Measurements from ENCODE around the gene ILDR2. TPM values are rescaled to one million over a fixed set of nuclear protein-coding genes. Genes with fewer than 3 reads are reported as not detected.
A peak's percentile ranks its signal among the peaks of the same experiment; 100 is the strongest.

ILDR2 gene
- total and polyA plus RNA-seq, 10 of the 15 experiments (the other 5 are each of a cell fraction or from before 2014, with no cell fraction given): 0.05 to 5.3 (median 1.9) TPM

DNA sequence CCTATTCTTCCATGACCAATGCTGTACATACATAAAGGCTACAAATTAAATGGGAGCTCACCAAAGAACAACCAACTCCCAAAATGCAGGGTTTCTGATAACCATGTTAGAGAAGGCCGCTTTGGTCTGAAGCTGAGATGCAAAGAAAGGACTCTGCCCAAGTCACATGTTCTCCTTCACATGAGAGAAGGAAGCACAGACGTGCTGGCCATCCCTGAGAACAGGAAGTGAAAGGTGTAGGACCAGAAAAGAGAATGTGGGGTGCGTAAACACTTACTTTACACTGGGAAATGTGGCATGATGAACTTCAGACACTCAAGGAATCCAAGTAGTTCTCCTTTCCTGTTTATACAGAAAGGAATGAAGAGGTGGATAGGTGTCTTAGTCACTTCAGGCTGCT lies 67.6 kb downstream of the ILDR2 start:
- WGBS (ENCODE audit: insufficient coverage, insufficient replicate concordance, low lambda C conversion rate, missing lambda C conversion rate): 2% methylated on average over 3 of the region's 3 CpGs

DNA sequence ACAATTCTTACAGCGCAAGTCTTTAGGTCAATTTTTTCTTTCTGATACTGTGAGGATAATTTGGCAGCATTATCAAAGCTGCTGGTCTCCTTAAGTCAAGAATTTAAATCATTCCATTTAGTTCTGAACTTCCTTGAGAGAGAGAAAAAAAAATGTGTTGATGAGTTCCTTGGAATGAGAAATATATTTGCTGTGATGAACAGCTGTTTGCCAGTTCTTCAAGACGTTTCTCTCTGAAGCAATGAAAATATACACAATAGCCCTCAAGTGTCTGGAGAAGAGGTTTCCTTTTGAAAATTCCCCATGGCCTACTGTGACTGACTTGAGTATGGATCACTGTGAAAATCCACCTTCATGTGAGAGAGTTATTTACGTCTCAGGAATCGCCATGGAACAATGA lies 68.3 kb downstream of the ILDR2 start:
- FAIRE-seq: no peak
- no peaks in the 10 kb centered on the region for H3K36me3 ChIP-seq (ENCODE audit: control insufficient read depth in 2 of 2, insufficient read depth in 2 of 2, low read length in 1 of 2)
- no peak overlapping the region for H3K4me3 ChIP-seq
- ChIA-PET CTCF (interaction anchor here (17.1 kb wide), 1 partner anchor 151 kb away, joined by 734 read pairs; no protein-coding TSS in a partner anchor), RAD21 (ENCODE audit: unreplicated experiment) (interaction anchor here (1.1 to 10.5 kb wide), 2 partner anchors 32 to 152 kb away, joined by 3 to 305 read pairs; no protein-coding TSS in a partner anchor), POLR2A (no interaction called here), SMC1A (ENCODE audit: uncharacterized antibody, unreplicated experiment) (interaction anchor here (1.2 to 19.2 kb wide), 2 partner anchors 9 to 153 kb away, joined by 3 to 384 read pairs; no protein-coding TSS in a partner anchor)
- H3K27me3 ChIP-seq (replicated peaks in 1 of 2; ENCODE audit: control insufficient read depth in 2 of 2, insufficient read depth in 2 of 2, low read length in 1 of 2): no peaks in the 10 kb centered on the region
- no peak for DNase-seq (ENCODE audit: low read depth, low spot score)
- in situ Hi-C loops (cut with MboI): no loop called here
- 73% methylated on average over 4 of the region's 4 CpGs for WGBS (ENCODE audit: insufficient coverage, insufficient replicate concordance, low lambda C conversion rate, missing lambda C conversion rate)
- ATAC-seq: no peak
- no peak overlapping the region for H2AFZ ChIP-seq (ENCODE audit: control insufficient read depth, low read depth, low read length)
- intact Hi-C loops (cut with micrococcal nuclease; ENCODE audit: unreplicated experiment): no loop called here
- no peak overlapping the region for H3K9ac ChIP-seq (ENCODE audit: control insufficient read depth, insufficient read depth, low read length)
- no peaks in the 10 kb centered on the region for H4K20me1 ChIP-seq (ENCODE audit: control insufficient read depth, insufficient read depth)
- H3K4me1 ChIP-seq (ENCODE audit: control insufficient read depth, insufficient read depth, low read length): peaks cover 5% of the 10 kb centered on the region; the same call in 1 of the 2 replicates
- no peak overlapping the region for H3K4me2 ChIP-seq (ENCODE audit: control insufficient read depth, insufficient read depth)
- no peak overlapping the region for H3K27ac ChIP-seq (ENCODE audit: control insufficient read depth, insufficient read depth)
- H3K9me3 ChIP-seq (replicated peaks; ENCODE audit: control insufficient read depth, insufficient read depth, low read length): peaks cover 2% of the 10 kb centered on the region; the same call in 1 of the 3 replicates
- H3K79me2 ChIP-seq (ENCODE audit: control insufficient read depth, insufficient read depth, low read length): no peaks in the 10 kb centered on the region
- BruUV-seq (replicated peaks): no TSS peak
- TF ChIP-seq RAD51 (IDR thresholded peaks at IDR 0.05) (no peak), TBL1XR1 (IDR thresholded peaks at IDR 0.05; ENCODE audit: low read depth, low read length) (no peak), EZH2 (IDR thresholded peaks at IDR 0.05; ENCODE audit: borderline replicate concordance, control insufficient read depth, low read depth, low read length) (no peak), IRF4 (IDR thresholded peaks at IDR 0.05; ENCODE audit: low read depth, low read length) (no peak), HCFC1 (IDR thresholded peaks at IDR 0.05; ENCODE audit: low read length) (no peak), ZNF274 (IDR thresholded peaks at IDR 0.05; ENCODE audit: insufficient read depth, insufficient read length) (no peak), HDAC6 (IDR thresholded peaks at IDR 0.05; ENCODE audit: unreplicated experiment) (no peak), KLF5 (IDR thresholded peaks at IDR 0.05; ENCODE audit: partially characterized antibody) (no peak)
- TF ChIP-seq, protein P1, sequence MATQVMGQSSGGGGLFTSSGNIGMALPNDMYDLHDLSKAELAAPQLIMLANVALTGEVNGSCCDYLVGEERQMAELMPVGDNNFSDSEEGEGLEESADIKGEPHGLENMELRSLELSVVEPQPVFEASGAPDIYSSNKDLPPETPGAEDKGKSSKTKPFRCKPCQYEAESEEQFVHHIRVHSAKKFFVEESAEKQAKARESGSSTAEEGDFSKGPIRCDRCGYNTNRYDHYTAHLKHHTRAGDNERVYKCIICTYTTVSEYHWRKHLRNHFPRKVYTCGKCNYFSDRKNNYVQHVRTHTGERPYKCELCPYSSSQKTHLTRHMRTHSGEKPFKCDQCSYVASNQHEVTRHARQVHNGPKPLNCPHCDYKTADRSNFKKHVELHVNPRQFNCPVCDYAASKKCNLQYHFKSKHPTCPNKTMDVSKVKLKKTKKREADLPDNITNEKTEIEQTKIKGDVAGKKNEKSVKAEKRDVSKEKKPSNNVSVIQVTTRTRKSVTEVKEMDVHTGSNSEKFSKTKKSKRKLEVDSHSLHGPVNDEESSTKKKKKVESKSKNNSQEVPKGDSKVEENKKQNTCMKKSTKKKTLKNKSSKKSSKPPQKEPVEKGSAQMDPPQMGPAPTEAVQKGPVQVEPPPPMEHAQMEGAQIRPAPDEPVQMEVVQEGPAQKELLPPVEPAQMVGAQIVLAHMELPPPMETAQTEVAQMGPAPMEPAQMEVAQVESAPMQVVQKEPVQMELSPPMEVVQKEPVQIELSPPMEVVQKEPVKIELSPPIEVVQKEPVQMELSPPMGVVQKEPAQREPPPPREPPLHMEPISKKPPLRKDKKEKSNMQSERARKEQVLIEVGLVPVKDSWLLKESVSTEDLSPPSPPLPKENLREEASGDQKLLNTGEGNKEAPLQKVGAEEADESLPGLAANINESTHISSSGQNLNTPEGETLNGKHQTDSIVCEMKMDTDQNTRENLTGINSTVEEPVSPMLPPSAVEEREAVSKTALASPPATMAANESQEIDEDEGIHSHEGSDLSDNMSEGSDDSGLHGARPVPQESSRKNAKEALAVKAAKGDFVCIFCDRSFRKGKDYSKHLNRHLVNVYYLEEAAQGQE (IDR thresholded peaks at IDR 0.05; ENCODE audit: low read depth, low read length): no peak

More for the DNA sequence above, 67.6 kb downstream of the ILDR2 start:
- Histone ChIP-seq H3K4me3 (no peak overlapping the region), H4K20me1 (ENCODE audit: control insufficient read depth, insufficient read depth) (no peaks in the 10 kb centered on the region), H3K9me3 (replicated peaks; ENCODE audit: control insufficient read depth, insufficient read depth, low read length) (peaks cover 2% of the 10 kb centered on the region; the same call in 1 of the 3 replicates), H3K27ac (ENCODE audit: control insufficient read depth, insufficient read depth) (no peak overlapping the region; the same call in 1 of the 2 replicates), H3K36me3 (ENCODE audit: control insufficient read depth in 2 of 2, insufficient read depth in 2 of 2, low read length in 1 of 2) (no peaks in the 10 kb centered on the region), H3K9ac (ENCODE audit: control insufficient read depth, insufficient read depth, low read length) (no peak overlapping the region), H3K4me2 (ENCODE audit: control insufficient read depth, insufficient read depth) (no peak overlapping the region), H3K79me2 (ENCODE audit: control insufficient read depth, insufficient read depth, low read length) (no peaks in the 10 kb centered on the region), H3K4me1 (ENCODE audit: control insufficient read depth, insufficient read depth, low read length) (peaks cover 5% of the 10 kb centered on the region; the same call in 1 of the 2 replicates), H2AFZ (ENCODE audit: control insufficient read depth, low read depth, low read length) (peak overlapping the region; percentile 62), H3K27me3 (replicated peaks in 1 of 2; ENCODE audit: control insufficient read depth in 2 of 2, insufficient read depth in 2 of 2, low read length in 1 of 2) (no peaks in the 10 kb centered on the region)
- RAD21 ChIA-PET (ENCODE audit: unreplicated experiment): interaction anchor here (1.1 to 10.5 kb wide), 2 partner anchors 32 to 151 kb away, joined by 3 to 305 read pairs; no protein-coding TSS in a partner anchor
- ATAC-seq (peak; percentile 57), DNase-seq (ENCODE audit: low read depth, low spot score) (peak; percentile 17), FAIRE-seq (no peak)
- TF ChIP-seq POU2F2 (IDR thresholded peaks at IDR 0.05; ENCODE audit: borderline replicate concordance, low read depth, low read length) (no peak), SPI1 (IDR thresholded peaks at IDR 0.05; ENCODE audit: borderline replicate concordance, insufficient read depth, low read depth, low read length) (peak; percentile 71), CHD1 (IDR thresholded peaks at IDR 0.05; ENCODE audit: low read depth, low read length) (no peak), BACH1 (IDR thresholded peaks at IDR 0.05; ENCODE audit: borderline replicate concordance) (no peak), CBX5 (IDR thresholded peaks at IDR 0.05; ENCODE audit: low read depth) (0 out of 2 replicates have a peak, but pooled peaks have one; percentile 49), RAD51 (IDR thresholded peaks at IDR 0.05) (peak; percentile 54; the same call in 1 of the 2 replicates)
- TF ChIP-seq, protein P2, sequence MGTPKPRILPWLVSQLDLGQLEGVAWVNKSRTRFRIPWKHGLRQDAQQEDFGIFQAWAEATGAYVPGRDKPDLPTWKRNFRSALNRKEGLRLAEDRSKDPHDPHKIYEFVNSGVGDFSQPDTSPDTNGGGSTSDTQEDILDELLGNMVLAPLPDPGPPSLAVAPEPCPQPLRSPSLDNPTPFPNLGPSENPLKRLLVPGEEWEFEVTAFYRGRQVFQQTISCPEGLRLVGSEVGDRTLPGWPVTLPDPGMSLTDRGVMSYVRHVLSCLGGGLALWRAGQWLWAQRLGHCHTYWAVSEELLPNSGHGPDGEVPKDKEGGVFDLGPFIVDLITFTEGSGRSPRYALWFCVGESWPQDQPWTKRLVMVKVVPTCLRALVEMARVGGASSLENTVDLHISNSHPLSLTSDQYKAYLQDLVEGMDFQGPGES (IDR thresholded peaks at IDR 0.05): no peak
- BruUV-seq (replicated peaks): no TSS peak
- intact Hi-C loops (cut with micrococcal nuclease; ENCODE audit: unreplicated experiment): no loop called here
- in situ Hi-C loops (cut with MboI): no loop called here
- SMC1A ChIA-PET (ENCODE audit: uncharacterized antibody, unreplicated experiment): interaction anchor here (19.2 kb wide), 1 partner anchor 152 kb away, joined by 384 read pairs; no protein-coding TSS in a partner anchor
- POLR2A ChIA-PET: no interaction called here
- CTCF ChIA-PET: interaction anchor here (0.6 to 17.1 kb wide), 4 partner anchors 8 to 418 kb away, joined by 3 to 734 read pairs (median 3); no protein-coding TSS in a partner anchor
